HEK293 (cell line): ENCODE measurements around the gene MRPL20.

Experiments used
- CTCF ChIP-seq: fragments of 450-650 bp; formaldehyde crosslinking; IDR thresholded peaks from 2 replicates; pipeline ENCODE4 v1.5.1; 2016; ENCODE audit warnings: missing biosample characterization, missing genetic modification characterization
- GFI1B ChIP-seq: fragments of 450-650 bp; formaldehyde crosslinking; IDR thresholded peaks from 2 replicates; pipeline ENCODE4 v1.5.1; 2016; ENCODE audit warnings: missing biosample characterization, missing genetic modification characterization
- KLF10 ChIP-seq: fragments of 450-650 bp; IDR thresholded peaks from 2 replicates; pipeline ENCODE4 v1.5.1; 2018; ENCODE audit warnings: missing biosample characterization, mild to moderate bottlenecking, missing genetic modification characterization
- KLF8 ChIP-seq: fragments of 450-650 bp; formaldehyde crosslinking; IDR thresholded peaks from 2 replicates; pipeline ENCODE4 v1.5.1; 2016; ENCODE audit warnings: missing biosample characterization, missing genetic modification characterization
- SCRT1 ChIP-seq: fragments of 450-650 bp; formaldehyde crosslinking; IDR thresholded peaks from 2 replicates; pipeline ENCODE4 v1.5.1; 2016; ENCODE audit warnings: missing biosample characterization, missing genetic modification characterization, borderline replicate concordance
- TRIM28 ChIP-seq: IDR thresholded peaks from 2 replicates; pipeline ENCODE4 v1.6.1; 2011; ENCODE audit warnings: low read length, control low read depth, borderline replicate concordance
- ZEB2 ChIP-seq: fragments of 450-650 bp; formaldehyde crosslinking; IDR thresholded peaks from 2 replicates; pipeline ENCODE4 v1.5.1; 2016; ENCODE audit warnings: missing biosample characterization, missing genetic modification characterization
- ZIC2 ChIP-seq: fragments of 450-650 bp; formaldehyde crosslinking; IDR thresholded peaks from 2 replicates; pipeline ENCODE4 v1.5.1; 2016; ENCODE audit warnings: missing biosample characterization, missing genetic modification characterization
- ZNF169 ChIP-seq: fragments of 450-650 bp; formaldehyde crosslinking; IDR thresholded peaks from 2 replicates; pipeline ENCODE4 v1.5.1; 2016; ENCODE audit warnings: missing biosample characterization, missing genetic modification characterization
- ZNF221 ChIP-seq: fragments of 450-650 bp; formaldehyde crosslinking; IDR thresholded peaks from 2 replicates; pipeline ENCODE4 v1.5.1; 2017; ENCODE audit warnings: missing biosample characterization, missing genetic modification characterization, borderline replicate concordance
- ZNF274 ChIP-seq, 2 experiments: fragments of 200-500 bp in 1 of 2; fragments of 450-650 bp in 1 of 2; sonication (Bioruptor generic) in 1 of 2; formaldehyde crosslinking in 1 of 2; IDR thresholded peaks; 2 replicates each; pipeline versions ENCODE4 v1.5.1 to v1.6.1; 2014 to 2016; ENCODE audit warnings: borderline replicate concordance in 1 of 2, inconsistent platforms in 1 of 2, low read length in 1 of 2, missing biosample characterization in 1 of 2, missing genetic modification characterization in 1 of 2
- ZNF280C ChIP-seq: fragments of 450-650 bp; formaldehyde crosslinking; IDR thresholded peaks from 2 replicates; pipeline ENCODE4 v1.5.1; 2016; ENCODE audit warnings: missing biosample characterization, missing genetic modification characterization
- ZNF37A ChIP-seq: fragments of 450-650 bp; IDR thresholded peaks from 2 replicates; pipeline ENCODE4 v1.5.1; 2018; ENCODE audit warnings: missing biosample characterization, missing genetic modification characterization
- ZNF449 ChIP-seq: fragments of 450-650 bp; formaldehyde crosslinking; IDR thresholded peaks from 2 replicates; pipeline ENCODE4 v1.5.1; 2017; ENCODE audit warnings: missing biosample characterization, mild to moderate bottlenecking, missing genetic modification characterization, moderate library complexity
- ZNF514 ChIP-seq: fragments of 450-650 bp; formaldehyde crosslinking; IDR thresholded peaks from 2 replicates; pipeline ENCODE4 v1.5.1; 2016; ENCODE audit warnings: missing biosample characterization, missing genetic modification characterization
- TF ChIP-seq, protein P1 (sequence below): fragments of 450-650 bp; formaldehyde crosslinking; IDR thresholded peaks from 2 replicates; pipeline ENCODE4 v1.5.1; 2016; ENCODE audit warnings: missing biosample characterization, missing genetic modification characterization
- TF ChIP-seq, protein P2 (sequence below): fragments of 450-650 bp; formaldehyde crosslinking; IDR thresholded peaks from 2 replicates; pipeline ENCODE4 v1.5.1; 2016; ENCODE audit warnings: missing biosample characterization, missing genetic modification characterization

Gene MRPL20

GRCh38 chr1:1402072-1402900, 4.8 kb downstream of the MRPL20 start (continued):
- TF ChIP-seq CTCF (tag by site-specific recombination) (peak; percentile 83), ZEB2 (tag by site-specific recombination) (peak; percentile 37; the same call in 1 of the 2 replicates), ZNF37A (tag by site-specific recombination) (no peak), ZNF449 (no peak), SCRT1 (tag by site-specific recombination) (peak; percentile 96), ZNF274 (IDR thresholded peaks at IDR 0.05; ENCODE audit: low read length) (no peak), ZNF274 (tag by site-specific recombination; IDR thresholded peaks at IDR 0.05; ENCODE audit: borderline replicate concordance) (no peak), ZNF514 (tag by site-specific recombination) (no peak), ZNF221 (no peak), TRIM28 (0 out of 2 replicates have a peak, but pooled peaks have one; percentile 52), GFI1B (tag by site-specific recombination) (0 out of 2 replicates have a peak, but pooled peaks have one; percentile 9), ZIC2 (tag by site-specific recombination) (no peak), KLF10 (tag by site-specific recombination) (no peak), KLF8 (peak; percentile 60; the same call in 1 of the 2 replicates), ZNF280C (tag by site-specific recombination) (no peak), ZNF169 (tag by site-specific recombination) (no peak)
- TF ChIP-seq, protein P1, sequence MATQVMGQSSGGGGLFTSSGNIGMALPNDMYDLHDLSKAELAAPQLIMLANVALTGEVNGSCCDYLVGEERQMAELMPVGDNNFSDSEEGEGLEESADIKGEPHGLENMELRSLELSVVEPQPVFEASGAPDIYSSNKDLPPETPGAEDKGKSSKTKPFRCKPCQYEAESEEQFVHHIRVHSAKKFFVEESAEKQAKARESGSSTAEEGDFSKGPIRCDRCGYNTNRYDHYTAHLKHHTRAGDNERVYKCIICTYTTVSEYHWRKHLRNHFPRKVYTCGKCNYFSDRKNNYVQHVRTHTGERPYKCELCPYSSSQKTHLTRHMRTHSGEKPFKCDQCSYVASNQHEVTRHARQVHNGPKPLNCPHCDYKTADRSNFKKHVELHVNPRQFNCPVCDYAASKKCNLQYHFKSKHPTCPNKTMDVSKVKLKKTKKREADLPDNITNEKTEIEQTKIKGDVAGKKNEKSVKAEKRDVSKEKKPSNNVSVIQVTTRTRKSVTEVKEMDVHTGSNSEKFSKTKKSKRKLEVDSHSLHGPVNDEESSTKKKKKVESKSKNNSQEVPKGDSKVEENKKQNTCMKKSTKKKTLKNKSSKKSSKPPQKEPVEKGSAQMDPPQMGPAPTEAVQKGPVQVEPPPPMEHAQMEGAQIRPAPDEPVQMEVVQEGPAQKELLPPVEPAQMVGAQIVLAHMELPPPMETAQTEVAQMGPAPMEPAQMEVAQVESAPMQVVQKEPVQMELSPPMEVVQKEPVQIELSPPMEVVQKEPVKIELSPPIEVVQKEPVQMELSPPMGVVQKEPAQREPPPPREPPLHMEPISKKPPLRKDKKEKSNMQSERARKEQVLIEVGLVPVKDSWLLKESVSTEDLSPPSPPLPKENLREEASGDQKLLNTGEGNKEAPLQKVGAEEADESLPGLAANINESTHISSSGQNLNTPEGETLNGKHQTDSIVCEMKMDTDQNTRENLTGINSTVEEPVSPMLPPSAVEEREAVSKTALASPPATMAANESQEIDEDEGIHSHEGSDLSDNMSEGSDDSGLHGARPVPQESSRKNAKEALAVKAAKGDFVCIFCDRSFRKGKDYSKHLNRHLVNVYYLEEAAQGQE: no peak
- TF ChIP-seq, protein P2, sequence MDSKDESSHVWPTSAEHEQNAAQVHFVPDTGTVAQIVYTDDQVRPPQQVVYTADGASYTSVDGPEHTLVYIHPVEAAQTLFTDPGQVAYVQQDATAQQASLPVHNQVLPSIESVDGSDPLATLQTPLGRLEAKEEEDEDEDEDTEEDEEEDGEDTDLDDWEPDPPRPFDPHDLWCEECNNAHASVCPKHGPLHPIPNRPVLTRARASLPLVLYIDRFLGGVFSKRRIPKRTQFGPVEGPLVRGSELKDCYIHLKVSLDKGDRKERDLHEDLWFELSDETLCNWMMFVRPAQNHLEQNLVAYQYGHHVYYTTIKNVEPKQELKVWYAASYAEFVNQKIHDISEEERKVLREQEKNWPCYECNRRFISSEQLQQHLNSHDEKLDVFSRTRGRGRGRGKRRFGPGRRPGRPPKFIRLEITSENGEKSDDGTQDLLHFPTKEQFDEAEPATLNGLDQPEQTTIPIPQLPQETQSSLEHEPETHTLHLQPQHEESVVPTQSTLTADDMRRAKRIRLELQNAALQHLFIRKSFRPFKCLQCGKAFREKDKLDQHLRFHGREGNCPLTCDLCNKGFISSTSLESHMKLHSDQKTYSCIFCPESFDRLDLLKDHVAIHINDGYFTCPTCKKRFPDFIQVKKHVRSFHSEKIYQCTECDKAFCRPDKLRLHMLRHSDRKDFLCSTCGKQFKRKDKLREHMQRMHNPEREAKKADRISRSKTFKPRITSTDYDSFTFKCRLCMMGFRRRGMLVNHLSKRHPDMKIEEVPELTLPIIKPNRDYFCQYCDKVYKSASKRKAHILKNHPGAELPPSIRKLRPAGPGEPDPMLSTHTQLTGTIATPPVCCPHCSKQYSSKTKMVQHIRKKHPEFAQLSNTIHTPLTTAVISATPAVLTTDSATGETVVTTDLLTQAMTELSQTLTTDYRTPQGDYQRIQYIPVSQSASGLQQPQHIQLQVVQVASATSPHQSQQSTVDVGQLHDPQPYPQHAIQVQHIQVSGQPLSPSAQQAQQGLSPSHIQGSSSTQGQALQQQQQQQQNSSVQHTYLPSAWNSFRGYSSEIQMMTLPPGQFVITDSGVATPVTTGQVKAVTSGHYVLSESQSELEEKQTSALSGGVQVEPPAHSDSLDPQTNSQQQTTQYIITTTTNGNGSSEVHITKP: peak; percentile 40; the same call in 1 of the 2 replicates
